Rectal smooth muscle tissue (tissue), 1 donor: ENCODE results near the gene FMNL3.

Experiments
- H3K27ac ChIP-seq: one replicate; pipeline ENCODE4 v1.7.0; 2013; ENCODE audit warnings: low read depth, low read length, inconsistent platforms
- H3K27me3 ChIP-seq: one replicate; pipeline ENCODE4 v1.7.0; 2013; ENCODE audit warnings: low read length; ENCODE audit not compliant: control insufficient read depth, insufficient read depth
- H3K36me3 ChIP-seq: one replicate; pipeline ENCODE4 v1.7.0; 2013; ENCODE audit warnings: low read length; ENCODE audit not compliant: control insufficient read depth, insufficient read depth
- H3K4me1 ChIP-seq: one replicate; pipeline ENCODE4 v1.7.0; 2013; ENCODE audit warnings: low read length; ENCODE audit not compliant: control insufficient read depth, insufficient read depth
- H3K4me3 ChIP-seq: one replicate; pipeline ENCODE4 v1.7.0; 2013; ENCODE audit warnings: low read length
- H3K9ac ChIP-seq: one replicate; pipeline ENCODE4 v1.7.0; 2013; ENCODE audit warnings: low read length

Gene FMNL3

DNA sequence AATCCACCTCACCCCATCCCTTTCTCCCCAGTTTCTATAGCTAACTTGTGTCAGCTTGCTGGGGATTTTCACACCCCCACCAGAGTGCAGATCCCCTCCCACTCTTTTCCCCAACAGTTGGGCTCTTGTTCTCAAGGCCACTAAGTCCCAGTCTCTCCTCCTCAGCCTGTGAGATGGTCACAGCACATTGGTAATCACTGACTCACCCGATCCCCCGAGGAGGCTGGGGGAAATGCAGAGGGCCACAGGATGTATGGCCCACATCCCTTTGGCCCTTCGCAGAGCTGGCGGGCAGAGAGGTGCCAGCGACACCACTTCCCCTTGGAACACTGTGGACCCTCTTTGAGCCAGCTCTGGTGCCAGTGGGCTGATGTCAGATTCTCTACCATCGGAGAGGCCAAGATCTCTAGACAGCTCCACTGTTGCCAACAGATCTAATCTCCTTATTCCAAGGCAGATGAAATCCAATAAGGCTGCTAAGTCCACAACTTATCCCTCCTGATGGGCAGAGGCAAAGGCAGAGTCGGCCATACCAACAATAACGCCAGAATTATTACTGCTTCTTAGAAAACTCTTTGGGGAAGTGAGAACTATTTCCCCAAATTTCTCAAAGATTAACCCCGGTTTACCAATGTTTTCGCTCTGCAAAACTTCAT is 1.6 kb downstream of the FMNL3 start:
- H3K27me3 ChIP-seq = no peaks in the 10 kb centered on the region
- H3K4me1 ChIP-seq = peaks cover 6% of the 10 kb centered on the region
- H3K27ac ChIP-seq = peak overlapping the region; percentile 82
- H3K9ac ChIP-seq = no peak overlapping the region
- peak overlapping the region; percentile 82 for H3K4me3 ChIP-seq
- no peaks in the 10 kb centered on the region for H3K36me3 ChIP-seq

DNA sequence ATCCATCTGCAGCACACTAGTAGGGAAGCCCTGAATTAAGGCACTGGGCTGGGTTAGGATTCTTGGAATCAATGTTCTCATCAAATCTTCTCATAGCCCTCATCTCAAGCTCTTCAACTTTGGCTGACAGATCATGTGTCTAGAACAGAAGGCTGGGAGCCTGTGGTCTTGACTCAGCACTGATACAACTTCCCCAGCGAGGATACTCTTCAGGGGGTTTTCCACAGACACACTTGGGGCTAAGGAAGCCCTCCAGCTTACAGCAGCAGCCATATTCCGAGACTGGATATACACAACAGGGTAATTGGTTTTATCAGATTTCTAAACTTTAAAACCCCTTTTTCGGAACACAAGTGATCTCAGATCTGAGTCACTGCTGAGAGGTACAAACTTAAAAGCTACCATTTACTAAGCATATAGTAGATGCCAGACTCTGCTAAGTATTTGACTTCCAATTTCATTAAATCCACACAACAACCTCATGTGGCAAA is 3.5 kb downstream of the FMNL3 start:
- Histone ChIP-seq H3K27ac (no peak overlapping the region), H3K9ac (no peak overlapping the region), H3K4me3 (no peak overlapping the region), H3K27me3 (no peaks in the 10 kb centered on the region), H3K36me3 (no peaks in the 10 kb centered on the region), H3K4me1 (peaks cover 12% of the 10 kb centered on the region)

DNA sequence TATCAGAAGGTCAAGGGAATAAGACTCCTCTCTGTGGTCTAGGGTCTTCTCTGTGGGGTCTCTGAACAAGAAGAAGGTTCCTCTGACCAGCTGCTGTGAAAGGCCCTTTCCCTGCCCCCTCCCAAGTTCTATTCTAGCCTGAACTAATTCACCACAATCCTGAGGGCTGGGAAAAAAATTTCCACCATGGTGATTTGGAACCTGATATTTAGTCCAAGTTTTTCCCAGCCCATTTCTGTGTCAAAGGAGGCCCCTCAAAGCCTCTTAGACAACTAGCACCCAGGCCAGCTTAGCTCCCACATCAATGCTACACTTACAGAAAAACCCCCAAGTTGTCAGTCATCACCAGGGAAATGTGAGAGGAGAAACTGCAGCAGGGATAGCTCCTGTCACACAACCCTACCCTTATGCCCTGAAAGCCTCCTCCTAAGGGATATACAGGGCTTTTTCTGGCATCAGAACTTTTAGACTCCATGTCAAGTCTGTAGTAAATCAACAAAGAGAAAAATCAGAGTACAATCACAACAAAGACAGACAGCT is 4.5 kb downstream of the FMNL3 start:
- Histone ChIP-seq H3K27me3 (no peaks in the 10 kb centered on the region), H3K4me3 (no peak overlapping the region), H3K9ac (no peak overlapping the region), H3K36me3 (no peaks in the 10 kb centered on the region), H3K27ac (no peak overlapping the region), H3K4me1 (peaks cover 16% of the 10 kb centered on the region)

DNA sequence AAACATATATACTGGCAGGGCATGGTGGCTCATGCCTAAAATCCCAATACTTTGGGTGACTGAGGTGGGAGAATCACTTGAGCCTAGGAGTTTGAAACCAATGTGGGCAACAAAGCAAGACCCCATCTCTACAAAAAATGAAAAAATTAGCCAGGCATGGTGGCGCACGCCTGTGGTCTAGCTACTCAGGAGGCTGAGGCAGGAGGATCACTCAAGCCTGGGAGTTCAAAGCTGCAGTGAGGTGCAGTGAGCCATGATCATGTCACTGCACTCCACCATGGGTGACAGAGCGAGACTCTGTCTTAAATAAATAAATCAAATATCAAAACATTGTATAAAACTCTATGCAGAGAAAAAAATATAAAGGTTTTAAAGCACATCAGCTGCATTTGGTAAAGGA is 5.2 kb downstream of the FMNL3 start:
- Histone ChIP-seq H3K27me3 (no peaks in the 10 kb centered on the region), H3K27ac (no peak overlapping the region), H3K4me3 (no peak overlapping the region), H3K36me3 (no peaks in the 10 kb centered on the region), H3K4me1 (peaks cover 16% of the 10 kb centered on the region), H3K9ac (no peak overlapping the region)

DNA sequence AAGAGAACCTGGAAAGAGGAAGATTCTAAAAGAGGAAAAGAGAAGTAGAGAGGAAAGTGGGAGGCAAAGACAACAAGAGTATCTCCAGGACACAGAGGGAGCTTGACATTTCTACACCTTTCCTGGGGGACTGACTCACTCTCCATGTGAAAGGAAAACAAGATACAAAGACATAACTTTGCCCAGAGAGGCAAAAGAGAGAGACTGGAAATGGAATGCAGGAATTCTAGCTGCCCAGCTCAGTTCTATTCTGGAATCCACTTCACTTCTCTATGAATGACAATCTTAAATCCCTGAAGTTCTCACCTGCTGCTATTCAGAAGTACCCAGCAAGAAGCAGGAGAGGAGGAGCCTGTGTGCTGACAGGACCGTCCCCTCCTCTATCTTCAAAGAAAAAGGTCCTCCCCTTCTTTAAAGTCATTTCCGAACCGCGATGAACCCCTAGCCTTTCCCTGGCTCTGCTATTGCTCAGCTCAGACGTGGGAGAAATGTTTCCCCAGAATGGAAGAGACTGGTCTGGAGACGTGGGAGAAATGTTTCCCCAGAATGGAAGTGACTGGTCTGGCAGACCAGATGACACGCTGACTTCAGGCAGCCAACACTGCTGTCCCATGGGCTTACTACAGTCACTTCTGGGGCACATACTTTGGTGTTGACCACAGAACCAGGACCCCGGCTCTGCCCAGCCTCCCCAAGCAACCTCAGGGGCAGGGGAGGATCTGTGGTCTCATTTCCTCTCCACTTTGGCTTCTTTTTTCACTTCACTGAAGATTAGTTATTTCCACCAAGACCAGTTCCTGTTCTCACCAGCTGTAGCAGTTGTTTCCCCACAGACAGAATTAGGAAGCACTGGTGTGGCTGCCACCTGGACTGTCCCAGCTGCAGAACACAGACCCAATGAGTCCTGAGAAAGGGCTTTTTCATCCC is 8.3 kb downstream of the FMNL3 start:
- Histone ChIP-seq H3K27me3 (no peaks in the 10 kb centered on the region), H3K9ac (no peak overlapping the region), H3K4me1 (peaks cover 11% of the 10 kb centered on the region), H3K36me3 (no peaks in the 10 kb centered on the region), H3K27ac (peak overlapping the region; percentile 54), H3K4me3 (peak overlapping the region; percentile 22)

DNA sequence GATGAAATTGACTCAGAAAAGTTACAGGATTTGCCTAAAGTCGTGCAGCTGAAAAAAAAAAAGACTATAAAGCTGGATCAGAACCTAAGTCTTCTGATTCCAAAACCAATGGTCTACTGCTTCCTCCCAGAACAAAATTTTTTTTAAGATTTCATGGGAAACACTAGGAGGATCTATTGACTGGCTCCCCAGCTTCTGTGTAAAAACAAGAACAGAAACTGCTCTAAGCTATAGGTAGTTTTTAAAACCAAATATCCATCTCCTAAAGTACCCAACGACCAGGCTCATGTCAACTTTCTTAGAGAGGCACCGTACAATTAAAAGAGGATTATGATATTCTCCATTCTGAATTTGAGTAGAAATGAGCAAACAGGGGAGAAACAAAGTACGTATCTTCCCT is 9.4 kb downstream of the FMNL3 start:
- H3K27me3 ChIP-seq = no peaks in the 10 kb centered on the region
- no peak overlapping the region for H3K27ac ChIP-seq
- no peaks in the 10 kb centered on the region for H3K36me3 ChIP-seq
- H3K9ac ChIP-seq = no peak overlapping the region
- H3K4me3 ChIP-seq = no peak overlapping the region
- peaks cover 11% of the 10 kb centered on the region for H3K4me1 ChIP-seq

DNA sequence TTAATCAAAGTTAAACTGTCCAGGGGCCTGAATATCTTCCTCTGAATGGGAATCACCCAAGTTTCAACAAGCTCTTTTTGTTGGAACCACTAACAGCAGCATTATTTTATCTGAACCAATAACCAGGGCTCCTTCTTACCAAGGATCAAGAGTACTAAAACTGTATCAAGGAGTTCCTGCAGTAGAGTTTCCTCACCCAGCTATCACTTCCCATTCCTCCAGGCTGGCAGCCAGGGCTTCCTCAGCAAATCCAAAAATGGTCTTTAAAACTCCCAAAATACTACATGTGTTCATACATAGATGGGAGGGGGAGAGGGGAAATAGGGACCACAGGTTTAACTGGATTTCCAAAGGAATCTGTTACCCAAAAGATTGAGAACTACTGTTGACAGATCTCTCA is 10.5 kb downstream of the FMNL3 start:
- Histone ChIP-seq H3K9ac (no peak overlapping the region), H3K27me3 (no peaks in the 10 kb centered on the region), H3K27ac (no peak overlapping the region), H3K4me1 (peaks cover 11% of the 10 kb centered on the region), H3K4me3 (no peak overlapping the region), H3K36me3 (no peaks in the 10 kb centered on the region)

DNA sequence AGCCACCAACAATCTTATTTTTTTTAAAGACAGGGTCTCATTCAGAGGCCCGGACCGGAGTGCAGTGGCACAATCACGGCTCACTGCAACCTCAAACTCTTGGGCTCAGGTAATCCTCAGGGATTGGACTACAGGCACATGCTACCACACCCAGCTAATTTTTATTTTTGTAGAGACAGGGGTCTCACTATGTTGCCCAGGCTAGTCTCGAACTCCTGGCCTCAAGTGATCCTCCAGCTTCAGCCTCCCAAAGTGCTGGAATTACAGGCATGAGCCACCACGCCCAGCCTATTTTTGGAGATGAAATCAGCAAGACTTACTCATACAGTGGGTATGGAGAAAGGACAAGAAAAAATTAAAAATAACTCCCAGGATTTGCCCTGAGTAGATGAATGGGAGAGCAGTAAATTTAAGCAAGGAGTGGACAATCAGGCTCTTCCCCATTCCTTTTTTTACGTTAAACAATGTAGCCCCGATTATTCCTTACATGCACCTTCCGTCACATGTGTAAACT is 13.2 kb downstream of the FMNL3 start:
- Histone ChIP-seq H3K36me3 (no peaks in the 10 kb centered on the region), H3K27me3 (no peaks in the 10 kb centered on the region), H3K27ac (no peak overlapping the region), H3K4me3 (no peak overlapping the region), H3K9ac (no peak overlapping the region), H3K4me1 (peaks cover 8% of the 10 kb centered on the region)

DNA sequence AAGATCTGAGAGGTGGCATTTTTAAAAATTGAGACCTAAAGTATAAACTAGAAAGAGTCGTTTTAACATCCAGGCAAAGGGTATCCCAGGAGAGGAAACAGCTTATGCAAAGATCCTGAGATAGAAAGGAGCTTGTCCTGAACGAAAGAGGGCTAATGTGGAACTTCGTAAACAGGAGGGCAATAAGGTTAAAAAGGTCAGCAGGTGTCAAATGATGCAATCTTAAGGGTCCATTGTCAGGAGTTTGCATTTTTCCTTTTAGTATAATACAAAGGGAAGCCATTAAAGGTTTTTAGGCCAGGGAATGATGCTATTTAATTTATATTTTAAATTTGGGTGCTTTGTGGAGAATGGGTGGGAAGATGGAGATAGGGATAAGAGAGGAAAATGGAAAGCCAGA is 14.4 kb downstream of the FMNL3 start:
- Histone ChIP-seq H3K4me1 (no peaks in the 10 kb centered on the region), H3K36me3 (no peaks in the 10 kb centered on the region), H3K27ac (no peak overlapping the region), H3K4me3 (no peak overlapping the region), H3K27me3 (no peaks in the 10 kb centered on the region), H3K9ac (no peak overlapping the region)

DNA sequence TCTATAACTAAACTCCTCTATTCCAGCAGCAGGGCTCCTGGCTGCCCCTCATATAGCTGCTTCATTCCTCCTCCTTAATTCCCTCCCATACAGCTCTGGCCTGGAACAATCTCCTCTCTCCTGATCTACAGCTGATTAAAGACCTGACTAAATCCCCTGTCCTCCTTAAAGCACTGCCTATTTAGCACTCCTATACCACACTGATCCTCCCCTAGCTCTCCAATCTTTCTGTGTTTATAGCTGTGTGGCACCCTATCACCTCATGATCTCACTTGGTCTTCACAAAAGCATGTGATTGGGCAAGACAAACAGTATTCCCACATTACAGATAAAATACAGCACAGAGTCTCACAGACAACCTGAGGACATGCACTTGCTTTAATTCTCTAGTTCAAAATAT is 17.4 kb downstream of the FMNL3 start:
- no peaks in the 10 kb centered on the region for H3K36me3 ChIP-seq
- H3K9ac ChIP-seq = no peak overlapping the region
- H3K4me3 ChIP-seq = no peak overlapping the region
- H3K27ac ChIP-seq = no peak overlapping the region
- no peaks in the 10 kb centered on the region for H3K27me3 ChIP-seq
- H3K4me1 ChIP-seq = no peaks in the 10 kb centered on the region

DNA sequence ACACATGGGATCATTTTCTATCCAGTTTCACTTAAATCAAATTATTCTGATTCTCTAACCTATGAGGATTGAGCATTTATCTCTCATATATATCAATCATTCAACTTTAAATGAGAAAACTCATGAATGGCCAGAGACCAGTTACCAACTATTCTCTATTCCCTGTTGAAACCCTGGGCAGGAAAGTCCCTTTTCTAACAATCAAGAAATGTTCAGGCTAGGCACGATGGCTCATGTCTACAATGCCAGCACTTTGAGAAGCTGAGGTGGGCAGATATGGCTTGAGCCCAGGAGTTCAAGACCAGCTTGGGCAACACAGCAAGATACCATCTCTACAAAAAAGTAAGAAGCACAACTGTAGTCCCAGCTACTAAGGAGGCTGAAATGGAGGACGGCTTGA is 18.0 kb downstream of the FMNL3 start:
- H3K4me3 ChIP-seq = no peak overlapping the region
- no peaks in the 10 kb centered on the region for H3K27me3 ChIP-seq
- H3K4me1 ChIP-seq = no peaks in the 10 kb centered on the region
- no peak overlapping the region for H3K9ac ChIP-seq
- H3K27ac ChIP-seq = no peak overlapping the region
- no peaks in the 10 kb centered on the region for H3K36me3 ChIP-seq

DNA sequence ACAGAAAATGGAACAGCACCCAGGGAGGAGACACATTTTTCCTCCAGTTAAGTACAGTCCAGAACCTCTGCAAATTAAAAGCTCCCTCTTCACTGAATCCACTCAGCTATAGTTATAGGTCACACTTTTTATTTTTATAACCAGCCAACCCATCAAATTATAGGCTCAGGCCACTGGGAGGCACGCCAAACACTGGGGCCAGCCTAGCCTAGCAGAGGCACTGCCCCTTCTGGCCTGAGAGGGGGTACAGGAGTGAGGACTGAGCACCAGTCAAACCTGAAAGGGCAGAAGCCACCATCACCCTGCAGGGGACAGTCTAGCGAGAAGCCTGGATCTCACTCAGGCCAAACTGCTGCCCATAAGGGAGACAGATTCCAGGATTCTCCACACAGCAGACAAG is 19.3 kb downstream of the FMNL3 start:
- Histone ChIP-seq H3K27ac (no peak overlapping the region), H3K4me1 (peaks cover 4% of the 10 kb centered on the region), H3K36me3 (no peaks in the 10 kb centered on the region), H3K27me3 (no peaks in the 10 kb centered on the region), H3K9ac (no peak overlapping the region), H3K4me3 (no peak overlapping the region)
